ENCODE data around the gene CLIP4. TPM values are rescaled to one million over a fixed set of nuclear protein-coding genes. Genes with fewer than 3 reads are reported as not detected.

Gene CLIP4
- total RNA-seq, 1 experiment from 2014 or later: 1.2 TPM

DNA sequence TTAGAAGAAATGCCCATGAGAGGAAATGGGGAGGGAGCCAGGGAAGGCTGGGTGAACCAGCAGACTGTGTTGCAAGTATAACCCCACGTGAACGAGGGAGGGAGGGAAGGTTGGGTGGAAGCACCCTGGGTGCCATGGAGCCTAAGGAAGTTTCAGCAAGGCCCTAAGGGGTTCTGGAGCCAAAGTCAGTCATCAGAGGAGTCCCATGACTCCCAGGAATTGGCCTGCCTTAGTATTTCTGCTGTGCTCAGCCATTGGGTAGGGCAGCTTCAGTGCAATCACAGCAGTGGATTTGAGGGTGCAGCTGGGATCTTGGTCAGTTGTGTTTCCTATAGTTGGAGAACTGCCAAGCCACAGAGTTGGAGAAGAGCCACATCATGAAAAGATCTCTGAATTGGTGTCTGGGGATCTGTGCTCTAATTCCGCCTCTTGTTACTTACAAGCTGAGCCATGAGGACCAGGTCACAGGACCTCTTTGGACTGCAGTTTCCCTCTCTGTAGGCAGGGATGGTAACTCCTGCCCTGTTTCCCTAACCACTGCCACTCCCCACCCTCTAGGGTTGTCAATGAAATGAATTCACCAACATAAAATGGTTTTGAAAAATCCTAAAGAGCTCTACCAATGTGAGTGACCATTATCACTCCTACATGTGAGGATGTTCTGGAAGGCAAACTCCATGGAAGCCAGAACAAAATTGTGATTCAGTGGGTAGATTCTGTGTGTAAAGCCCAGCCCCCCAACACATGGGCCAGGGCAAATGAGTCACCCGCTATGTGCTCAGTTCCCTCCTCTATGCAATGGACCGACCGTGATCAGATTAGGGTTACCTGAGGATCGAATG is 108.9 kb downstream of the CLIP4 start:
- DNase-seq: peak in 1 of 2 experiments; percentile 19
- Histone ChIP-seq H3K4me1 (no peaks in the 10 kb centered on the region), H3K4me3 (ENCODE audit: low read depth, low read length) (no peak overlapping the region), H3K27me3 (replicated peaks; ENCODE audit: control insufficient read depth, insufficient read depth, low read length) (no peaks in the 10 kb centered on the region; the same call in 1 of the 2 replicates), H3K9me3 (no peaks in the 10 kb centered on the region), H3K36me3 (ENCODE audit: control insufficient read depth, insufficient read depth, low read length) (no peaks in the 10 kb centered on the region)
- BruUV-seq (replicated peaks): no TSS peak
- ChIA-PET CTCF (no interaction called here), POLR2A (no interaction called here)
- H3K4me3 Mint-ChIP-seq (ENCODE audit: unreplicated experiment): no peak overlapping the region
- TF ChIP-seq, protein P1, sequence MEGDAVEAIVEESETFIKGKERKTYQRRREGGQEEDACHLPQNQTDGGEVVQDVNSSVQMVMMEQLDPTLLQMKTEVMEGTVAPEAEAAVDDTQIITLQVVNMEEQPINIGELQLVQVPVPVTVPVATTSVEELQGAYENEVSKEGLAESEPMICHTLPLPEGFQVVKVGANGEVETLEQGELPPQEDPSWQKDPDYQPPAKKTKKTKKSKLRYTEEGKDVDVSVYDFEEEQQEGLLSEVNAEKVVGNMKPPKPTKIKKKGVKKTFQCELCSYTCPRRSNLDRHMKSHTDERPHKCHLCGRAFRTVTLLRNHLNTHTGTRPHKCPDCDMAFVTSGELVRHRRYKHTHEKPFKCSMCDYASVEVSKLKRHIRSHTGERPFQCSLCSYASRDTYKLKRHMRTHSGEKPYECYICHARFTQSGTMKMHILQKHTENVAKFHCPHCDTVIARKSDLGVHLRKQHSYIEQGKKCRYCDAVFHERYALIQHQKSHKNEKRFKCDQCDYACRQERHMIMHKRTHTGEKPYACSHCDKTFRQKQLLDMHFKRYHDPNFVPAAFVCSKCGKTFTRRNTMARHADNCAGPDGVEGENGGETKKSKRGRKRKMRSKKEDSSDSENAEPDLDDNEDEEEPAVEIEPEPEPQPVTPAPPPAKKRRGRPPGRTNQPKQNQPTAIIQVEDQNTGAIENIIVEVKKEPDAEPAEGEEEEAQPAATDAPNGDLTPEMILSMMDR (IDR thresholded peaks at IDR 0.05; ENCODE audit: insufficient read depth in 1 of 2, low read depth in 1 of 2, low read length in 1 of 2, severe bottlenecking in 1 of 2, unreplicated experiment in 1 of 2): no peak
- H3K27ac Mint-ChIP-seq (ENCODE audit: unreplicated experiment): no peak overlapping the region
- H3K9me3 Mint-ChIP-seq (ENCODE audit: unreplicated experiment): no peaks in the 10 kb centered on the region
- intact Hi-C loops (cut with micrococcal nuclease; ENCODE audit: unreplicated experiment): no loop called here
- peaks cover 6% of the 10 kb centered on the region for H3K27me3 Mint-ChIP-seq (ENCODE audit: insufficient read depth, unreplicated experiment)
- no peaks in the 10 kb centered on the region for H3K36me3 Mint-ChIP-seq (ENCODE audit: insufficient read depth, unreplicated experiment)
- H3K4me1 Mint-ChIP-seq (ENCODE audit: low read depth, unreplicated experiment): no peaks in the 10 kb centered on the region

DNA sequence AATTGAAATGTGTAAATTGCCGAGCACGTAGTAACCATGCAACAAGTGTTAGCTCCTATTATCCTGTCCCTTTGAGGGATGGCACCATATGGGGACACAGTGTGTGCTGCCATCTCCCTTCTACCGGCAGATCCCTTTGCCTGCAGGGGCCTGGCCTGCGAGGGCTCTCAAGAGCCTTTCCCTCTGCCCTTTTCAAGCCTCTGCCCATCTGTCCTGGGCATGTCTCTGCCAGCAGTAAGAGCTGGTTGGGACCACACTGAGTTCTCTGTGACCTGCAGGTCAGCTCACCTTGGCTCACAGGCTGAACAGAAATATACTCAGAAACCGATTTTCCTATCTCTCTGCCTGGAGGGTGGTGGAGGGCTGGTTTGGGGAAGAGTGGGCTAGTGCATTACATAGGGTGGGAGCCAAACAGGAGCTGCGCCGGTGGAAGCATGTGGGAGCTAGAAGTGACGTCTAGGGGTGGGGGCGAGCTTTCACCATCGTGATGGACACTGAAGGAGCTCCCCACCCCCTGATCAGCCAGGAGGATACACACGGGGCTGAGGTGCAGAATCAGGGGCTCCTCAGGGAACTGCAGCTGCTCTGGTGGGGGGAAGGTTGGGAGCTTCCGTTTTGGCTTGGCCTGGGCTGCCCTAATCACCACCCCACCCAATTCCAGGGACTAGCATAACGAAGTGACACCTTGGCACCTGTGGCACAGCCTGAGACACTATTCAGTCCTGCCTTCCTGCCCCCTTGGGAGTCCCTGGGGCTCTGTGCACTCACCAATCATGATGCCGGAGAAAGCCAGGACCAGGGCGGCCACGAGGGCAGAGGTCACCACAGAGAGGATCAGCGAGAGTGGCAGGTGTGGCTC is 109.7 kb downstream of the CLIP4 start:
- BruUV-seq (replicated peaks): no TSS peak
- POLR2A ChIA-PET: no interaction called here
- H3K9me3 Mint-ChIP-seq (ENCODE audit: unreplicated experiment): no peaks in the 10 kb centered on the region
- DNase-seq: peak in 1 of 2 experiments; percentile 19
- no peaks in the 10 kb centered on the region for H3K36me3 Mint-ChIP-seq (ENCODE audit: insufficient read depth, unreplicated experiment)
- no peak overlapping the region for H3K4me3 Mint-ChIP-seq (ENCODE audit: unreplicated experiment)
- H3K27ac Mint-ChIP-seq (ENCODE audit: unreplicated experiment): no peak overlapping the region
- CTCF ChIA-PET: no interaction called here
- no peaks in the 10 kb centered on the region for H3K9me3 ChIP-seq
- no peaks in the 10 kb centered on the region for H3K4me1 ChIP-seq
- peaks cover 9% of the 10 kb centered on the region for H3K27me3 Mint-ChIP-seq (ENCODE audit: insufficient read depth, unreplicated experiment)
- no peaks in the 10 kb centered on the region for H3K36me3 ChIP-seq (ENCODE audit: control insufficient read depth, insufficient read depth, low read length)
- no peaks in the 10 kb centered on the region; the same call in 1 of the 2 replicates for H3K27me3 ChIP-seq (replicated peaks; ENCODE audit: control insufficient read depth, insufficient read depth, low read length)
- H3K4me1 Mint-ChIP-seq (ENCODE audit: low read depth, unreplicated experiment): no peaks in the 10 kb centered on the region
- intact Hi-C loops (cut with micrococcal nuclease; ENCODE audit: unreplicated experiment): no loop called here
- no peak overlapping the region for H3K4me3 ChIP-seq (ENCODE audit: low read depth, low read length)
- TF ChIP-seq, protein P1 (IDR thresholded peaks at IDR 0.05; ENCODE audit: insufficient read depth in 1 of 2, low read depth in 1 of 2, low read length in 1 of 2, severe bottlenecking in 1 of 2, unreplicated experiment in 1 of 2): no peak

- CTCF ChIA-PET: no interaction called here
- peaks cover 14% of the 10 kb centered on the region for H3K27me3 Mint-ChIP-seq (ENCODE audit: insufficient read depth, unreplicated experiment)
- BruUV-seq (replicated peaks): no TSS peak
Observed at GRCh38 chr2:29225814-29226213, 110.6 kb downstream of the CLIP4 start.

More at GRCh38 chr2:29225814-29226213, 110.6 kb downstream of the CLIP4 start:
- no peak overlapping the region for H3K4me3 Mint-ChIP-seq (ENCODE audit: unreplicated experiment)
- TF ChIP-seq, protein P1 (IDR thresholded peaks at IDR 0.05; ENCODE audit: insufficient read depth in 1 of 2, low read depth in 1 of 2, low read length in 1 of 2, severe bottlenecking in 1 of 2, unreplicated experiment in 1 of 2): no peak
- Histone ChIP-seq H3K27me3 (replicated peaks; ENCODE audit: control insufficient read depth, insufficient read depth, low read length) (no peaks in the 10 kb centered on the region; the same call in 1 of the 2 replicates), H3K4me3 (ENCODE audit: low read depth, low read length) (no peak overlapping the region), H3K9me3 (no peaks in the 10 kb centered on the region), H3K4me1 (no peaks in the 10 kb centered on the region), H3K36me3 (ENCODE audit: control insufficient read depth, insufficient read depth, low read length) (no peaks in the 10 kb centered on the region)
- no peaks in the 10 kb centered on the region for H3K9me3 Mint-ChIP-seq (ENCODE audit: unreplicated experiment)
- no peaks in the 10 kb centered on the region for H3K36me3 Mint-ChIP-seq (ENCODE audit: insufficient read depth, unreplicated experiment)
- no peak overlapping the region for H3K27ac Mint-ChIP-seq (ENCODE audit: unreplicated experiment)
- H3K4me1 Mint-ChIP-seq (ENCODE audit: low read depth, unreplicated experiment): no peaks in the 10 kb centered on the region
- intact Hi-C loops (cut with micrococcal nuclease; ENCODE audit: unreplicated experiment): no loop called here
- peak in 1 of 2 experiments; percentile 24 for DNase-seq
- POLR2A ChIA-PET: no interaction called here

Data from Caco-2 (cell line).